ENCODE data around the gene LRRC7.

LRRC7 gene

DNA sequence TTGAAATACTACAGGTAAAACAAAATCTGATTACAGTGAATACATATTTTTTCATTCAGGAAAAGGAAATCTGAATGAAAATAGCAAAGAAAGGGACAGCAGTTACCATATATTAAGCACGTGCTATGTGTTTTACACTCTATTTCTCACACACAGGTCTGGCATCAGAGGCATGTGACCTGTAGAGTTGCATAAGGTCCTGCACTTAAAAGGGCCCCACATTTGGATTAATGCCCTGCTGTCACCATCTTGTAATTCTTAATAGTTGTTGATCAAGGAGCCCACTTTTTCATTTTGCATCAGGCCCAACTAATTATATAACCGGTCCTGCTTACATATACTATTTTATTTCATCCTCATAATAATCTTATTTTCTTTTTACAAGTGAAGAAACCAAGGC is 511.8 kb downstream of the LRRC7 start:
- no peak for TF ChIP-seq TCF12 (IDR thresholded peaks at IDR 0.05; ENCODE audit: low read depth)
- TF ChIP-seq YY1 (IDR thresholded peaks at IDR 0.05; ENCODE audit: low read depth), result no peak
- no peak for TF ChIP-seq NFIC (IDR thresholded peaks at IDR 0.05)
- TF ChIP-seq, protein P1, sequence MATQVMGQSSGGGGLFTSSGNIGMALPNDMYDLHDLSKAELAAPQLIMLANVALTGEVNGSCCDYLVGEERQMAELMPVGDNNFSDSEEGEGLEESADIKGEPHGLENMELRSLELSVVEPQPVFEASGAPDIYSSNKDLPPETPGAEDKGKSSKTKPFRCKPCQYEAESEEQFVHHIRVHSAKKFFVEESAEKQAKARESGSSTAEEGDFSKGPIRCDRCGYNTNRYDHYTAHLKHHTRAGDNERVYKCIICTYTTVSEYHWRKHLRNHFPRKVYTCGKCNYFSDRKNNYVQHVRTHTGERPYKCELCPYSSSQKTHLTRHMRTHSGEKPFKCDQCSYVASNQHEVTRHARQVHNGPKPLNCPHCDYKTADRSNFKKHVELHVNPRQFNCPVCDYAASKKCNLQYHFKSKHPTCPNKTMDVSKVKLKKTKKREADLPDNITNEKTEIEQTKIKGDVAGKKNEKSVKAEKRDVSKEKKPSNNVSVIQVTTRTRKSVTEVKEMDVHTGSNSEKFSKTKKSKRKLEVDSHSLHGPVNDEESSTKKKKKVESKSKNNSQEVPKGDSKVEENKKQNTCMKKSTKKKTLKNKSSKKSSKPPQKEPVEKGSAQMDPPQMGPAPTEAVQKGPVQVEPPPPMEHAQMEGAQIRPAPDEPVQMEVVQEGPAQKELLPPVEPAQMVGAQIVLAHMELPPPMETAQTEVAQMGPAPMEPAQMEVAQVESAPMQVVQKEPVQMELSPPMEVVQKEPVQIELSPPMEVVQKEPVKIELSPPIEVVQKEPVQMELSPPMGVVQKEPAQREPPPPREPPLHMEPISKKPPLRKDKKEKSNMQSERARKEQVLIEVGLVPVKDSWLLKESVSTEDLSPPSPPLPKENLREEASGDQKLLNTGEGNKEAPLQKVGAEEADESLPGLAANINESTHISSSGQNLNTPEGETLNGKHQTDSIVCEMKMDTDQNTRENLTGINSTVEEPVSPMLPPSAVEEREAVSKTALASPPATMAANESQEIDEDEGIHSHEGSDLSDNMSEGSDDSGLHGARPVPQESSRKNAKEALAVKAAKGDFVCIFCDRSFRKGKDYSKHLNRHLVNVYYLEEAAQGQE (IDR thresholded peaks at IDR 0.05; ENCODE audit: low read depth), result no peak
- TF ChIP-seq, protein P2, sequence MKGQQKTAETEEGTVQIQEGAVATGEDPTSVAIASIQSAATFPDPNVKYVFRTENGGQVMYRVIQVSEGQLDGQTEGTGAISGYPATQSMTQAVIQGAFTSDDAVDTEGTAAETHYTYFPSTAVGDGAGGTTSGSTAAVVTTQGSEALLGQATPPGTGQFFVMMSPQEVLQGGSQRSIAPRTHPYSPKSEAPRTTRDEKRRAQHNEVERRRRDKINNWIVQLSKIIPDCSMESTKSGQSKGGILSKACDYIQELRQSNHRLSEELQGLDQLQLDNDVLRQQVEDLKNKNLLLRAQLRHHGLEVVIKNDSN (IDR thresholded peaks at IDR 0.05), result no peak
- no peak for TF ChIP-seq TAF1 (IDR thresholded peaks at IDR 0.05; ENCODE audit: low read depth)
- TF ChIP-seq TEAD4 (IDR thresholded peaks at IDR 0.05), result no peak
- no peak for TF ChIP-seq EP300 (IDR thresholded peaks at IDR 0.05; ENCODE audit: borderline replicate concordance)
- TF ChIP-seq, protein P3, sequence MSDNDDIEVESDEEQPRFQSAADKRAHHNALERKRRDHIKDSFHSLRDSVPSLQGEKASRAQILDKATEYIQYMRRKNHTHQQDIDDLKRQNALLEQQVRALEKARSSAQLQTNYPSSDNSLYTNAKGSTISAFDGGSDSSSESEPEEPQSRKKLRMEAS (IDR thresholded peaks at IDR 0.05), result no peak
- TF ChIP-seq RAD21 (IDR thresholded peaks at IDR 0.05; ENCODE audit: low read depth), result no peak
- TF ChIP-seq EGR1 (IDR thresholded peaks at IDR 0.05), result no peak
- TF ChIP-seq ZBTB7A (IDR thresholded peaks at IDR 0.05; ENCODE audit: low read depth), result no peak
- no peak for TF ChIP-seq CREB1 (IDR thresholded peaks at IDR 0.05; ENCODE audit: low read depth)
- TF ChIP-seq CEBPB (IDR thresholded peaks at IDR 0.05), result no peak
- TF ChIP-seq FOXM1 (IDR thresholded peaks at IDR 0.05; ENCODE audit: borderline replicate concordance, low read depth), result no peak

DNA sequence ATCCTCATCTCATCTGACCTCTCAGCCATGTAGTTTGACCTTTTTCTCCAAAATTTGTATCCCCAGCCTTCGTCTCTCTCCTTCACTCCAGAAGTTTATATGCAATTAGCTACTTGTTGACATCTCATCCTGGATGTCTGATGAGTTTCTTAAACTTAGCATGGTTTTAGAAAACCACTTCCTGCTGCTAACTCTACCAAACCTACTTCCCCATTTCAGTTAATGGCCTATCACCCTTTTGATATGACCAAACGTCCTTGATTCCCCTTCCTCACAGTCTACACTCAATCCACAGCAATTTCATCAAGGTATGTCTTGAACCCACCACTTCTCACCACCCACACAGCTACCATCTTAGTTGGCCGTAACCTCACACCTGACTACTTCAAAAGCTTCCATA is 515.8 kb downstream of the LRRC7 start:
- TF ChIP-seq FOXM1 (IDR thresholded peaks at IDR 0.05; ENCODE audit: borderline replicate concordance, low read depth) (no peak), EP300 (IDR thresholded peaks at IDR 0.05; ENCODE audit: borderline replicate concordance) (no peak), RAD21 (IDR thresholded peaks at IDR 0.05; ENCODE audit: low read depth) (no peak), TEAD4 (IDR thresholded peaks at IDR 0.05) (no peak), TCF12 (IDR thresholded peaks at IDR 0.05; ENCODE audit: low read depth) (no peak), EGR1 (IDR thresholded peaks at IDR 0.05) (no peak), TAF1 (IDR thresholded peaks at IDR 0.05; ENCODE audit: low read depth) (no peak), NFIC (IDR thresholded peaks at IDR 0.05) (no peak), YY1 (IDR thresholded peaks at IDR 0.05; ENCODE audit: low read depth) (no peak)
- TF ChIP-seq, protein P2 (IDR thresholded peaks at IDR 0.05), result no peak
- TF ChIP-seq, protein P3 (IDR thresholded peaks at IDR 0.05), result no peak

DNA sequence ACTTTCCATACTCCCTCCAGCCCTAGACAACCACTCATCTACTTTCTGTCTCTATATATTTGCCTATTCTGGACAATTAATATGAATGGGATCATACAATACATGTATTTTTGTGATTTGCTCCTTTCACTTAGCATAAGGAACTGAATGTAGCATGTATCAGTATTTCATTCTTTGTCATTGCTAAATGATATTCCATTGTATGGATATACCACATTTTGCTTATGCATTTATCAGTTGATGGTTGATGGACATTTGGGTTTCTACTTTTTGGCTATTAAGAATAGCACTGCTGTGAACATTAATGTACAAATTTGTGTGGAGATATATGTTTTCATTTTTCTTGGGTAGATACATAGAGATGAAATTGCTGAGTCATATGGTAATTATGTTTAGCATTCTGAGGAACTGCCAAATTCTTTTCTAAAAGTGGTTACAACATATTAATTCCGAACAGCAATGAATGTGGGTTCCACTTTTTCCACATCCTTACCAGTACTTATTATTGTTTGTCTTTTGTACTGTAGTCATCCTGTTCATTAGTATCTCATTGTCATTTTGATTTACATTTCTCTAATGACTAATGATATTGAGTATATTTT is 516.7 kb downstream of the LRRC7 start:
- TF ChIP-seq FOXM1 (IDR thresholded peaks at IDR 0.05; ENCODE audit: borderline replicate concordance, low read depth) (no peak), CREB1 (IDR thresholded peaks at IDR 0.05; ENCODE audit: low read depth) (no peak), EGR1 (IDR thresholded peaks at IDR 0.05) (no peak), YY1 (IDR thresholded peaks at IDR 0.05; ENCODE audit: low read depth) (no peak), TAF1 (IDR thresholded peaks at IDR 0.05; ENCODE audit: low read depth) (no peak), NFIC (IDR thresholded peaks at IDR 0.05) (no peak), TCF12 (IDR thresholded peaks at IDR 0.05; ENCODE audit: low read depth) (no peak), CEBPB (IDR thresholded peaks at IDR 0.05) (no peak), TEAD4 (IDR thresholded peaks at IDR 0.05) (no peak), RAD21 (IDR thresholded peaks at IDR 0.05; ENCODE audit: low read depth) (no peak), ZBTB7A (IDR thresholded peaks at IDR 0.05; ENCODE audit: low read depth) (no peak)
- TF ChIP-seq, protein P3 (IDR thresholded peaks at IDR 0.05), result no peak
- TF ChIP-seq, protein P2 (IDR thresholded peaks at IDR 0.05), result no peak
- TF ChIP-seq, protein P1 (IDR thresholded peaks at IDR 0.05; ENCODE audit: low read depth), result no peak

DNA sequence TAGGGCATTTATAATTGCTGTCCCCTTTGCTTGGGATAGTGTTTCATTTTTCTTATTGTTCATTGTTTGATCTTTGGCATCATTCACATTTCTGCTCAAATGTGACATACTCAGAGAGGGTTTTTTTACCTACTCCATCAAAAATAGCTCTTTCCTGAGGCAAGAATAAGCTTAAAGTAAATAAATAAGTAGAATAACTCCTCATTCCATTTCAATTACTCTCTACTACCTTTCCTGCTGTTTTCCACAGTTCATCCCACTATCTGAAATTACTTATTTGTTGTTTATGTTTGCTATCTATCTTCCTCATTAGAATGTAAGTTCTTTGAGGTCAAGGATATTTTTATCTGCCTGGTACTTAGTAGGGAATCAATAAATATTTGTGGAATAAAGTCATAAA is 517.8 kb downstream of the LRRC7 start:
- TF ChIP-seq CEBPB (IDR thresholded peaks at IDR 0.05), result no peak
- no peak for TF ChIP-seq TEAD4 (IDR thresholded peaks at IDR 0.05)
- TF ChIP-seq TCF12 (IDR thresholded peaks at IDR 0.05; ENCODE audit: low read depth), result no peak
- TF ChIP-seq, protein P1 (IDR thresholded peaks at IDR 0.05; ENCODE audit: low read depth), result no peak
- no peak for TF ChIP-seq CREB1 (IDR thresholded peaks at IDR 0.05; ENCODE audit: low read depth)
